ENCODE measurements around the gene PNLIP.

- TF ChIP-seq CTCF (IDR thresholded peaks at IDR 0.05) (no peak), ZC3H11A (IDR thresholded peaks at IDR 0.05) (no peak), PHF8 (IDR thresholded peaks at IDR 0.05; ENCODE audit: borderline replicate concordance, low read depth) (no peak), POLR2A (IDR thresholded peaks at IDR 0.05; ENCODE audit: low read length) (no peak), PBX3 (IDR thresholded peaks at IDR 0.05) (no peak), KDM1A (IDR thresholded peaks at IDR 0.05; ENCODE audit: low read depth) (no peak), EP300 (IDR thresholded peaks at IDR 0.05) (no peak), REST (IDR thresholded peaks at IDR 0.05) (no peak)
These were observed 69.1 kb downstream of the PNLIP start for GRCh38 chr10:116614796-116615195.

All from A549 (cell line).